Endothelial cell of umbilical vein (primary cell): ENCODE data around the gene LANCL2. TPM values are rescaled to one million over a fixed set of nuclear protein-coding genes. Genes with fewer than 3 reads are reported as not detected.

Source experiments
- BruUV-seq: library from RNA; stranded (reverse); fragments of 400-500 nt; replicated peaks from 2 replicates; lab custom pipeline; 2021; lab: Mats Ljungman, UMichigan
- CTCF ChIA-PET: fragments of 300-600, 350-600 bp; sonication (Branson Sonifier 250); formaldehyde crosslinking; loops from one replicate; lab custom pipeline; 2021; ENCODE audit warnings: antibody characterized with exemption, inconsistent platforms; lab: Charles Lee
- POLR2A ChIA-PET: fragments of 300-600, 350-600 bp; sonication (Branson Sonifier 250); formaldehyde crosslinking; loops from one replicate; lab custom pipeline; 2021; ENCODE audit warnings: antibody characterized with exemption, inconsistent platforms; lab: Charles Lee
- DNase-seq: peaks from one replicate; pipeline ENCODE4 v3.0.0-alpha.2; 2011; ENCODE audit warnings: low read depth, low spot score
- FAIRE-seq: peaks from 2 replicates; lab custom pipeline; 2011; peaks lifted over from hg19 to GRCh38; lab: Jason Lieb, UNC
- H2AFZ ChIP-seq: 2 replicates; pipeline ENCODE4 v1.6.0; 2012; ENCODE audit warnings: low read depth, low read length, control low read depth, inconsistent platforms
- H3K27ac ChIP-seq: 2 replicates; pipeline ENCODE4 v1.5.1; 2011; ENCODE audit warnings: low read depth, mild to moderate bottlenecking, control low read depth, low read length, moderate library complexity; ENCODE audit not compliant: insufficient read depth
- H3K27me3 ChIP-seq, 2 experiments: 2 replicates each; pipeline versions ENCODE4 v1.6.0 to v1.6.1; 2011; ENCODE audit warnings: low read length in 2 of 2, mixed read lengths in 1 of 2; ENCODE audit not compliant: control insufficient read depth in 2 of 2, insufficient read depth in 2 of 2
- H3K36me3 ChIP-seq, 2 experiments: 2 replicates in 1 of 2; 3 replicates in 1 of 2; pipeline ENCODE4 v1.5.1; 2011; ENCODE audit warnings: low read length in 2 of 2, mild to moderate bottlenecking in 1 of 2, moderate library complexity in 1 of 2; ENCODE audit not compliant: control insufficient read depth in 2 of 2, insufficient read depth in 2 of 2; ENCODE audit errors: extremely low read depth in 1 of 2
- H3K4me1 ChIP-seq: 3 replicates; pipeline ENCODE4 v1.5.1; 2011; ENCODE audit warnings: mild to moderate bottlenecking, low read length; ENCODE audit not compliant: control insufficient read depth, insufficient read depth; ENCODE audit errors: extremely low read depth
- H3K4me2 ChIP-seq: 2 replicates; pipeline ENCODE4 v1.6.1; 2011; ENCODE audit warnings: low read length, control low read depth, mixed read lengths; ENCODE audit not compliant: insufficient read depth
- H3K4me3 ChIP-seq, 3 experiments: fragments of 200-600 bp in 1 of 3; sonication (generic), shearing (Covaris generic) in 1 of 3; replicated peaks in 1 of 3; 2 replicates each; pipeline ENCODE4 v1.5.1; 2011 to 2016; ENCODE audit warnings: control low read depth in 3 of 3, low read length in 3 of 3, mild to moderate bottlenecking in 2 of 3, inconsistent platforms in 1 of 3, low read depth in 1 of 3, moderate library complexity in 1 of 3; ENCODE audit not compliant: insufficient read depth in 1 of 3
- H3K79me2 ChIP-seq: 2 replicates; pipeline ENCODE4 v1.6.0; 2012; ENCODE audit warnings: low read length, inconsistent platforms; ENCODE audit not compliant: control insufficient read depth, insufficient read depth
- H3K9ac ChIP-seq: replicated peaks from 2 replicates; pipeline ENCODE3; 2011; ENCODE audit warnings: low read length, control low read depth; ENCODE audit not compliant: insufficient read depth; ENCODE audit errors: extremely low read depth
- H3K9me1 ChIP-seq: replicated peaks from 3 replicates; pipeline ENCODE4 v1.6.0; 2011; ENCODE audit warnings: mild to moderate bottlenecking, low read length; ENCODE audit not compliant: control insufficient read depth, insufficient read depth; ENCODE audit errors: extremely low read depth
- H3K9me3 ChIP-seq: replicated peaks from 2 replicates; pipeline ENCODE4 v1.5.1; 2012; ENCODE audit warnings: low read length, inconsistent platforms; ENCODE audit not compliant: control insufficient read depth, insufficient read depth
- H4K20me1 ChIP-seq: replicated peaks from 2 replicates; pipeline ENCODE3; 2011; ENCODE audit warnings: mild to moderate bottlenecking, low read length; ENCODE audit not compliant: control insufficient read depth, insufficient read depth; ENCODE audit errors: extremely low read depth
- EZH2 ChIP-seq: IDR thresholded peaks from 2 replicates; pipeline ENCODE4 v1.6.1; 2012; ENCODE audit warnings: borderline replicate concordance, low read depth, mild to moderate bottlenecking, moderate library complexity, low read length, inconsistent platforms; ENCODE audit not compliant: severe bottlenecking
- FOS ChIP-seq: IDR thresholded peaks from 2 replicates; pipeline ENCODE4 v1.6.1; 2011; ENCODE audit warnings: mild to moderate bottlenecking, low read length, moderate library complexity, borderline replicate concordance; ENCODE audit not compliant: insufficient read depth
- GATA2 ChIP-seq: IDR thresholded peaks from 2 replicates; pipeline ENCODE4 v1.7.0; 2011; ENCODE audit warnings: low read depth, mild to moderate bottlenecking, moderate library complexity, mixed read lengths, low read length; ENCODE audit not compliant: insufficient read length, insufficient read depth
- JUN ChIP-seq: IDR thresholded peaks from 2 replicates; pipeline ENCODE4 v1.6.1; 2011; ENCODE audit warnings: borderline replicate concordance, low read depth; ENCODE audit not compliant: insufficient read length, insufficient read depth
- POLR2AphosphoS5 ChIP-seq: IDR thresholded peaks from 2 replicates; pipeline ENCODE4 v1.6.1; 2012; ENCODE audit warnings: low read depth, mild to moderate bottlenecking, control low read depth, low read length, moderate library complexity; ENCODE audit not compliant: insufficient read depth
- dilution Hi-C: fragments of 300-500 bp; cut with MboI; formaldehyde crosslinking; loops from one replicate; pipeline ENCODE4 v1.15.0; 2019; ENCODE audit warnings: low sequenced_read_pairs; ENCODE audit not compliant: extremely low pct_ligation_motif_present
- intact Hi-C: fragments of 100-400 bp; cut with micrococcal nuclease; formaldehyde crosslinking; loops from one replicate; pipeline ENCODE4 v1.10.0; 2022
- polyA plus RNA-seq, 4 experiments: library from polyadenylated mRNA; depleted of rRNA in 3 of 4; stranded (reverse) in 3 of 4; unstranded in 1 of 4; fragments of >200 nt; gene quantifications; 2 replicates each; pipeline versions ENCODE4 v1.2.1 to v1.2.3, GENCODE V29; 2011 to 2012; ENCODE audit warnings: missing spikeins in 1 of 4
- total RNA-seq: library from RNA; stranded (reverse); gene quantifications from 2 replicates; pipeline ENCODE4 v1.2.3, GENCODE V29; 2021
- TF ChIP-seq, protein P1 (sequence below): IDR thresholded peaks from 2 replicates; pipeline ENCODE4 v1.6.1; 2011; ENCODE audit not compliant: insufficient read depth, insufficient read length
- TF ChIP-seq, protein P2 (sequence below), 2 donors: IDR thresholded peaks; 1 replicate in 1 of 2; 2 replicates in 1 of 2; pipeline ENCODE4 v1.5.1; 2011; ENCODE audit warnings: low read length in 2 of 2, mild to moderate bottlenecking in 2 of 2, moderate library complexity in 2 of 2, control low read depth in 1 of 2, inconsistent platforms in 1 of 2, low read depth in 1 of 2; ENCODE audit not compliant: insufficient read depth in 1 of 2; ENCODE audit errors: extremely low read depth in 1 of 2

LANCL2 gene
- total and polyA plus RNA-seq, 2 donors (not counting 3 experiments of a cell fraction or from before 2014, with no cell fraction given): 19.2 to 25.3 TPM

DNA sequence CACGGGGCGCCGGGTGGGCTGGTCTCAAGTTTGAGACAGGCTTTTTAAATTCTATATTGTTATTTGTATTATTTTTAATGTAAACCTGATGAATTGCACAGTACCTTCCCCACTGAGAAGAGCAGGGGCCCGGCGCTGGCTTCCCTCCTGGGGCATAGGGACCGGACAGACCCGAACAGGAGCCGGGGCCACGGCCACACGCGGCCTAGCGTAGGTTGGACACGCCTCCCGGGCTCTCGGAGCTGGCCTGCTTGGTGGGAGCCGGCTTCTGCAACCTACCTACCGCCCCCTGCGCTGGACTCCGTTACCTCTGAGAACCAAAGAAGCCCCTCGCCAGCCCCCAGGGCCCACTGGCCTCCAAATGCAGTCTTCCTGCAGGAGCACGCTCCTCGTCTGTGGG lies 19.8 kb upstream of the LANCL2 start:
- Histone ChIP-seq H3K4me2 (no peak overlapping the region), H3K4me3 (no peak overlapping the region), H3K79me2 (no peaks in the 10 kb centered on the region), H4K20me1 (no peaks in the 10 kb centered on the region), H3K9ac (no peak overlapping the region), H3K27me3 (no peaks in the 10 kb centered on the region), H3K27ac (no peak overlapping the region), H3K9me3 (no peaks in the 10 kb centered on the region), H3K9me1 (no peaks in the 10 kb centered on the region), H3K4me1 (peaks cover 20% of the 10 kb centered on the region), H3K36me3 (no peaks in the 10 kb centered on the region), H2AFZ (no peak overlapping the region)
- FAIRE-seq (no peak), DNase-seq (no peak)
- ChIA-PET CTCF (no interaction called here), POLR2A (no interaction called here)
- no TSS peak for BruUV-seq
- intact Hi-C loops: loop anchor here (5.0 kb wide), 1 partner anchor 72 kb away; no protein-coding TSS in a partner anchor
- TF ChIP-seq, protein P1, sequence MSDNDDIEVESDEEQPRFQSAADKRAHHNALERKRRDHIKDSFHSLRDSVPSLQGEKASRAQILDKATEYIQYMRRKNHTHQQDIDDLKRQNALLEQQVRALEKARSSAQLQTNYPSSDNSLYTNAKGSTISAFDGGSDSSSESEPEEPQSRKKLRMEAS: no peak
- TF ChIP-seq POLR2AphosphoS5: no peak
- dilution Hi-C loops: no loop called here

DNA sequence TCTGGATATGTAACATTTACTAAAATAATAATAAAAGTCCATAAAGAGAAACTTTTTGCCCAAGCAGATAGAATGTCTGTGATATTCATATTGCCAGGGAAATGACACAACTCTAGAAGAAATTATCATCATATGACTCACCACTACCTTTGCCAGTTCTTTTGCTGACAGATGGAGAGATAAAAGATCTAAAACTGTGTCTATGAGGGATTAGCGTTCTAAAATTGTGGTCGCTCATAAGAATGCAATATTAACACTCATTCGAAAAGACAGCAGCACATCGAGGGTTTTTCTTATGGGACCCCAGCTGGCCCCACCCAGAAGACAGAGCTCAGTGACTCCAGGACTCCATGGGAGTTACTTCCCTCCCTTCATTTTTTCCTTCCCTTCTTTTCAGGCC lies 16.6 kb upstream of the LANCL2 start:
- Histone ChIP-seq H3K9me3 (no peaks in the 10 kb centered on the region), H4K20me1 (no peaks in the 10 kb centered on the region), H2AFZ (no peak overlapping the region), H3K9ac (no peak overlapping the region), H3K36me3 (no peaks in the 10 kb centered on the region), H3K4me3 (peak overlapping the region in 1 of 3 experiments; percentile 36), H3K4me1 (peaks cover 20% of the 10 kb centered on the region), H3K4me2 (peak overlapping the region; percentile 67), H3K79me2 (no peaks in the 10 kb centered on the region), H3K27ac (peak overlapping the region; percentile 51), H3K9me1 (no peaks in the 10 kb centered on the region), H3K27me3 (no peaks in the 10 kb centered on the region)
- dilution Hi-C loops (no loop called here), intact Hi-C loops (loop anchor here (1.0 to 5.0 kb wide), 2 partner anchors 17 to 69 kb away; partner anchors contain the start of gene LANCL2)
- FAIRE-seq (peak; percentile 88), DNase-seq (peak; percentile 39)
- no TSS peak for BruUV-seq
- POLR2A ChIA-PET: no interaction called here
- CTCF ChIA-PET: interaction anchor here (1.0 to 2.1 kb wide), 4 partner anchors 14 to 75 kb away, joined by 3 to 8 read pairs (median 4); no protein-coding TSS in a partner anchor
- TF ChIP-seq GATA2: peak; percentile 95
- no peak for TF ChIP-seq EZH2
- TF ChIP-seq JUN: peak; percentile 57
- TF ChIP-seq, protein P1: no peak
- TF ChIP-seq, protein P2, sequence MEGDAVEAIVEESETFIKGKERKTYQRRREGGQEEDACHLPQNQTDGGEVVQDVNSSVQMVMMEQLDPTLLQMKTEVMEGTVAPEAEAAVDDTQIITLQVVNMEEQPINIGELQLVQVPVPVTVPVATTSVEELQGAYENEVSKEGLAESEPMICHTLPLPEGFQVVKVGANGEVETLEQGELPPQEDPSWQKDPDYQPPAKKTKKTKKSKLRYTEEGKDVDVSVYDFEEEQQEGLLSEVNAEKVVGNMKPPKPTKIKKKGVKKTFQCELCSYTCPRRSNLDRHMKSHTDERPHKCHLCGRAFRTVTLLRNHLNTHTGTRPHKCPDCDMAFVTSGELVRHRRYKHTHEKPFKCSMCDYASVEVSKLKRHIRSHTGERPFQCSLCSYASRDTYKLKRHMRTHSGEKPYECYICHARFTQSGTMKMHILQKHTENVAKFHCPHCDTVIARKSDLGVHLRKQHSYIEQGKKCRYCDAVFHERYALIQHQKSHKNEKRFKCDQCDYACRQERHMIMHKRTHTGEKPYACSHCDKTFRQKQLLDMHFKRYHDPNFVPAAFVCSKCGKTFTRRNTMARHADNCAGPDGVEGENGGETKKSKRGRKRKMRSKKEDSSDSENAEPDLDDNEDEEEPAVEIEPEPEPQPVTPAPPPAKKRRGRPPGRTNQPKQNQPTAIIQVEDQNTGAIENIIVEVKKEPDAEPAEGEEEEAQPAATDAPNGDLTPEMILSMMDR (IDR thresholded peaks at IDR 0.05; ENCODE audit: extremely low read depth in 1 of 2, insufficient read depth in 1 of 2, low read depth in 1 of 2, low read length in 2 of 2): no peak
- TF ChIP-seq FOS: peak; percentile 61
